ENCODE measurements around the gene TTYH3. TPM values are rescaled to one million over a fixed set of nuclear protein-coding genes. Genes with fewer than 3 reads are reported as not detected.
A peak's percentile ranks its signal among the peaks of the same experiment; 100 is the strongest.

TTYH3 gene
- total RNA-seq, 6 experiments from 2014 or later = 117 to 147 (median 123) TPM

DNA sequence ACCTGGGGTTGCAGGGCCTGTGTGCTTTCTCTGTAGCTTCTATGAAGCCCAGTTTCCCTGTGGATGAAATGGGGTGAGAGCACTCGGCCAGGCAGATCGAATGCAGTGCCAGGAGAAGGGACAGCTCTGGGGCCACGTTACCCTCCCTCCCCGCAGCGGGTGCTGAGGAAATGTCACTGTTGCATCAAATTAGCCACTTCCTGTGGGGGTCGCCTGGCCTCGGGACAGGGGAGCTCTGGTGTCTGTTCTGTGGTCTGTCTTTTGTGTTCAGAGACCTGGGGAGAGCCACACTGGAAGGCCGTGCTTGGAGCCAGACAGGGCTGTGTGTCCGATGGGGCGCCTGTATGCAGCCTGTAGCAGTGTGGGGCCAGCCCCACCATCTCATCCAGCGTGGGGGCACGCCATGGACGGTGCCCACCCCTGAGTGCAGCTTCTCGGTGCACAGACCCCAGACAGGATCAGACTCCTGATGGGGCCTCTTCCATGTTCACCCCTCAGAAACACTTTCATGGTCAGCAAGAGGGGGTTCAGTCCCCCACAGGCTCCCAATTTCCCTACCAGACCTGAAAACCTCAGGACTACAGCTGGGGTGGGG lies 13.6 kb downstream of the TTYH3 start:
- Mint-ChIP-seq H3K4me1 (ENCODE audit: low read depth) (peaks cover 25% of the 10 kb centered on the region), H3K9me3 (no peaks in the 10 kb centered on the region), H3K4me3 (peak overlapping the region; percentile 20; the same call in 1 of the 2 replicates), H3K36me3 (ENCODE audit: low read depth) (no peaks in the 10 kb centered on the region), H3K27ac (peak overlapping the region; percentile 71), H3K27me3 (ENCODE audit: insufficient read depth) (no peaks in the 10 kb centered on the region; the same call in 1 of the 2 replicates)
- TF ChIP-seq, protein P1, sequence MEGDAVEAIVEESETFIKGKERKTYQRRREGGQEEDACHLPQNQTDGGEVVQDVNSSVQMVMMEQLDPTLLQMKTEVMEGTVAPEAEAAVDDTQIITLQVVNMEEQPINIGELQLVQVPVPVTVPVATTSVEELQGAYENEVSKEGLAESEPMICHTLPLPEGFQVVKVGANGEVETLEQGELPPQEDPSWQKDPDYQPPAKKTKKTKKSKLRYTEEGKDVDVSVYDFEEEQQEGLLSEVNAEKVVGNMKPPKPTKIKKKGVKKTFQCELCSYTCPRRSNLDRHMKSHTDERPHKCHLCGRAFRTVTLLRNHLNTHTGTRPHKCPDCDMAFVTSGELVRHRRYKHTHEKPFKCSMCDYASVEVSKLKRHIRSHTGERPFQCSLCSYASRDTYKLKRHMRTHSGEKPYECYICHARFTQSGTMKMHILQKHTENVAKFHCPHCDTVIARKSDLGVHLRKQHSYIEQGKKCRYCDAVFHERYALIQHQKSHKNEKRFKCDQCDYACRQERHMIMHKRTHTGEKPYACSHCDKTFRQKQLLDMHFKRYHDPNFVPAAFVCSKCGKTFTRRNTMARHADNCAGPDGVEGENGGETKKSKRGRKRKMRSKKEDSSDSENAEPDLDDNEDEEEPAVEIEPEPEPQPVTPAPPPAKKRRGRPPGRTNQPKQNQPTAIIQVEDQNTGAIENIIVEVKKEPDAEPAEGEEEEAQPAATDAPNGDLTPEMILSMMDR (IDR thresholded peaks at IDR 0.05) = no peak
- no peak for DNase-seq

DNA sequence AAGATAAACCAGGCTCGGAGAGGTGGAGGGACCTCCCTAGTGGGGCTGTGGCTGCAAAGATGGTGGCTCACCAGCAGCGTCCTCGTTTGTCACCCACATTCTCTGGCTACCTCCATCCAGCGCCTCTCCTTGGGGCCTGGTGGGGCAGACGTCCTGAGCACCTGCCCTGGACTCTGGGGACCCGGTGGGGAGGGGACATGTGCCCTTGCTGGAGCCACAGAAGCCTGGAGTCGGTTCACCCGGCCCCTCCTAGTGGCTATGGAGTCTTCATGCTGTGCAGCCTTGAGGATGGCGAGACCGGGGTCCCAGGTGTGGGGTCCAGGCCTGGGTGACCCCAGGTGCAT lies 14.5 kb downstream of the TTYH3 start:
- no peak overlapping the region for H3K4me3 Mint-ChIP-seq
- H3K27me3 Mint-ChIP-seq (ENCODE audit: insufficient read depth) = no peaks in the 10 kb centered on the region; the same call in 1 of the 2 replicates
- peaks cover 17% of the 10 kb centered on the region for H3K4me1 Mint-ChIP-seq (ENCODE audit: low read depth)
- H3K27ac Mint-ChIP-seq = no peak overlapping the region
- H3K36me3 Mint-ChIP-seq (ENCODE audit: low read depth) = no peaks in the 10 kb centered on the region
- no peak for DNase-seq
- no peaks in the 10 kb centered on the region for H3K9me3 Mint-ChIP-seq
- TF ChIP-seq, protein P1 (IDR thresholded peaks at IDR 0.05) = no peak

DNA sequence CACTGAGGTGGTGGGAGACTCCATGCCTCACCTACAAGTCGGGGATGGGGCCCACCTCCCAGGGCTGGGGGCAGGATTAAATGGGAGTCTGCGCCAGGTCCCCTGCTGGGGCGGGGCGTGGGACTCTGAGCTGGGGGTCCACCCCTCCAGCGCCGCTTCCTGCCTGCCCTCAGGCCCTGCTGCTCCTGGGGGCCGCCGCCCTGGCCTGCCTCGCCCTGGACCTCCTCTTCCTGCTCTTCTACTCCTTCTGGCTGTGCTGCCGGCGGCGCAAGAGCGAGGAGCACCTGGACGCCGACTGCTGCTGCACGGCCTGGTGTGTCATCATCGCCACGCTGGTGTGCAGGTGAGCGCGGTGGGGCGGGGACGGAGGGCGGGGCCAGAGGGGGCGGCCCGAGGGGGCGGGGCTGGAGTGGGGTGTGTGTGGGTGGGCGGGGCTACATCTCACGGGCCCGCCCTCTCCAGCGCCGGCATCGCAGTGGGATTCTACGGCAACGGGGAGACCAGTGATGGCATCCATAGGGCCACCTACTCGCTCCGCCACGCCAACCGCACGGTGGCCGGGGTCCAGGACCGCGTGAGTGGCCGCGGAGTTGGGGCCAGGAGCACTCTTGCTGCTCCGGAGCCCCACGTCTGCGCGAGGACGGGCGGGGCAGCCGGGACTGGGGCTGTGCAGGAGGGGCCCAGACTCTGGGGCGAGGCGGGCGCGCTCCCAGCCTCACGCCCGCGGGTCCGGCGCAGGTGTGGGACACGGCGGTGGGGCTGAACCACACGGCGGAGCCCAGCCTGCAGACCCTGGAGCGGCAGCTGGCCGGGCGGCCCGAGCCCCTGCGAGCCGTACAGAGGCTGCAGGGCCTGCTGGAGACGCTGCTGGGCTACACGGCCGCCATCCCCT lies 15.1 kb downstream of the TTYH3 start:
- H3K4me3 Mint-ChIP-seq = no peak overlapping the region
- no peaks in the 10 kb centered on the region; the same call in 1 of the 2 replicates for H3K27me3 Mint-ChIP-seq (ENCODE audit: insufficient read depth)
- DNase-seq = no peak
- H3K9me3 Mint-ChIP-seq = no peaks in the 10 kb centered on the region
- no peaks in the 10 kb centered on the region for H3K36me3 Mint-ChIP-seq (ENCODE audit: low read depth)
- TF ChIP-seq, protein P1 (IDR thresholded peaks at IDR 0.05) = no peak
- H3K4me1 Mint-ChIP-seq (ENCODE audit: low read depth) = peaks cover 11% of the 10 kb centered on the region
- no peak overlapping the region for H3K27ac Mint-ChIP-seq

DNA sequence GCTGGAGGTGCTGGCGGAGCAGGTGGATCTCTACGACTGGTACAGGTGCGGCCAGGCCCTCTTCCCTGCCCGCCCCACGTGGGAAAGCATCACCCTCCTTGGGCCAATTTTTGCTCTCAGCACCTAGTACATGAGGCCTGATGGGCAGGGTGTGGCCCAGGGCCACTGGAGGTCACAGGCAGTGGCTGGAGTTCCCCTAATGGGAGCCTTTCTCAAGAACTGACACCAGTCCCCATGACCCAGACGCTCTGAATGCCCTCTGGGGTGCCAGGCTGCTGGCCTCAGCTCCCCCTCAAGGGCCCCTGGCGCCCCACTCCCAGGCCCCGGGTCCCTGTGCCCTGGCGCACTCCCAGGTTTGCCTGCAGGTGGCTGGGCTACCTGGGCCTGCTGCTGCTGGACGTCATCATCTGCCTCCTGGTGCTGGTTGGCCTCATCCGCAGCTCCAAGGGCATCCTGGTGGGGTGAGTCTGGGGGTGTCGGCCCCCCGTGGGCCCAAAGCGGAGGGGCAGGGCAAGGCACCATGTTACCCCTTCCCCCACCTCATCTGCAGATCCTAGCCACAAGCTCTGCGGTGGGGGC lies 15.9 kb downstream of the TTYH3 start:
- Mint-ChIP-seq H3K9me3 (no peaks in the 10 kb centered on the region), H3K27me3 (ENCODE audit: insufficient read depth) (no peaks in the 10 kb centered on the region; the same call in 1 of the 2 replicates), H3K36me3 (ENCODE audit: low read depth) (no peaks in the 10 kb centered on the region), H3K27ac (no peak overlapping the region), H3K4me1 (ENCODE audit: low read depth) (peaks cover 11% of the 10 kb centered on the region), H3K4me3 (no peak overlapping the region)
- no peak for DNase-seq
- TF ChIP-seq, protein P1 (IDR thresholded peaks at IDR 0.05) = no peak

DNA sequence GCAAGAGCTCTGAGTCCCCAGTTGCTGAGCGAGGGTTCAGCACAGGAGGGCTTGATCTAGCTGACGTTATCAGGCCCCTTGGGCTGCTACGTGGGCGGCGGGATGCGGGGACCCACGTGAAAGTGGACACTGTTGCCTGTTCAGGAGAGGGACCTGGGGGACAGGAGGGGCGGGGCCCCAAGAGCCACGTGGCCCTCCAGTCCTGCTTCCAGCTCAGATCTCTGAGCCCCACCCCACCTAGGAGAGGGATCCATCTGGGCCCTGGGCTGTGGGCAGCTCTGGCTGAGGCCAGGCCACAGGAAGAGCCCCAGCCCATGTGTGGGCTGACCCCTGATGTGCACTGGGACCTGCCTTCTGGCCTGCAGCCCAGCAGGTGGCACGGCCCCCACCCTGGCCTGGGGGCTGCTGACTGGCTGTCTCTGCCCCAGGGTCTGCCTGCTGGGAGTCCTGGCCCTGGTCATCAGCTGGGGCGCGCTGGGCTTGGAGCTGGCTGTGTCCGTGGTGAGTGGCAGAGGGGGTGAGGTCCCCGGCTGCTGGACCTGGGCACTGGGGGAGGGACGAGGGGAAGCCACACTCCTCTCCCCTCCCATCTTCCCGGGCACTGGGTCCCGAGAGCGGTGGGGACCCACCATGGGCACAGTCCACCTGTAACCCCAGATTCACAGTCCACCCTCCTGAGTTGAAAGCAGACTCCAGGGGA lies 17.5 kb downstream of the TTYH3 start:
- DNase-seq = no peak
- TF ChIP-seq, protein P1 (IDR thresholded peaks at IDR 0.05) = no peak
- H3K9me3 Mint-ChIP-seq = no peaks in the 10 kb centered on the region
- H3K4me3 Mint-ChIP-seq = no peak overlapping the region
- no peak overlapping the region for H3K27ac Mint-ChIP-seq
- H3K27me3 Mint-ChIP-seq (ENCODE audit: insufficient read depth) = no peaks in the 10 kb centered on the region; the same call in 1 of the 2 replicates
- H3K36me3 Mint-ChIP-seq (ENCODE audit: low read depth) = no peaks in the 10 kb centered on the region
- peaks cover 11% of the 10 kb centered on the region for H3K4me1 Mint-ChIP-seq (ENCODE audit: low read depth)
